GM21367 (cell line): ENCODE data around the gene CTDSPL2.
"Not testable (repeated sequence)": the region's sequence is repeated elsewhere in the genome, so short reads cannot be mapped to it uniquely, and the experiment has no call there.

Source experiments
- ATAC-seq: cut with Tn5 transposase; IDR thresholded peaks from one replicate; pipeline ENCODE4 v1.9.1; 2021; ENCODE audit not compliant: unreplicated experiment

The CTDSPL2 gene

GRCh38 chr15:44482090-44482489 lies 54.7 kb downstream of the CTDSPL2 start:
- ATAC-seq = no peak

GRCh38 chr15:44485880-44486279 lies 58.5 kb downstream of the CTDSPL2 start:
- ATAC-seq = no peak

- ATAC-seq = no peak
Measured at GRCh38 chr15:44489464-44489863, 62.0 kb downstream of the CTDSPL2 start.

- no peak for ATAC-seq
Measured at GRCh38 chr15:44490622-44491021, 63.2 kb downstream of the CTDSPL2 start.

- no peak for ATAC-seq
Measured at GRCh38 chr15:44492040-44492439, 64.6 kb downstream of the CTDSPL2 start.

GRCh38 chr15:44492672-44493071 lies 65.2 kb downstream of the CTDSPL2 start:
- ATAC-seq = no peak

- ATAC-seq = no peak
Measured at GRCh38 chr15:44495562-44495961, 68.1 kb downstream of the CTDSPL2 start.

- ATAC-seq = no peak
Measured at GRCh38 chr15:44500555-44500954, 73.1 kb downstream of the CTDSPL2 start.

GRCh38 chr15:44501768-44502366 lies 74.4 kb downstream of the CTDSPL2 start:
- ATAC-seq = no peak

GRCh38 chr15:44516436-44516835 lies 89.0 kb downstream of the CTDSPL2 start:
- ATAC-seq = no peak

GRCh38 chr15:44519537-44519936 lies 92.1 kb downstream of the CTDSPL2 start:
- ATAC-seq = no peak

GRCh38 chr15:44525018-44525417 lies 97.6 kb downstream of the CTDSPL2 start:
- ATAC-seq = no peak

- ATAC-seq = no peak
Measured at GRCh38 chr15:44527241-44527640, 99.8 kb downstream of the CTDSPL2 start.

- ATAC-seq = no peak
Measured at GRCh38 chr15:44529864-44530604, 102.6 kb downstream of the CTDSPL2 start.

- no peak for ATAC-seq
Measured at GRCh38 chr15:44530653-44531052, 103.2 kb downstream of the CTDSPL2 start.

- ATAC-seq = not testable (repeated sequence)
Measured at GRCh38 chr15:44532275-44532674, 104.8 kb downstream of the CTDSPL2 start.

GRCh38 chr15:44532689-44533088 lies 105.3 kb downstream of the CTDSPL2 start:
- ATAC-seq = no peak

GRCh38 chr15:44535092-44535491 lies 107.7 kb downstream of the CTDSPL2 start:
- no peak for ATAC-seq

- no peak for ATAC-seq
Measured at GRCh38 chr15:44535523-44536301, 108.3 kb downstream of the CTDSPL2 start.

- ATAC-seq = peak; percentile 53
Measured at GRCh38 chr15:44536302-44536961, 109.0 kb downstream of the CTDSPL2 start.

- peak; percentile 84 for ATAC-seq
Measured at GRCh38 chr15:44536962-44537734, 109.7 kb downstream of the CTDSPL2 start, which contains the start of gene EIF3J. EIF3J (plus strand) TSS chr15:44537147; CDS start chr15:44537195, 48 bp downstream.
